ENCODE results near the gene DNAJB4.

Gene DNAJB4

GRCh38 chr1:78036450-78036849, 31.7 kb downstream of the DNAJB4 start:
- WGBS, 2 experiments (ENCODE audit: insufficient coverage in 2 of 2): 100% methylated on average over 1 of the region's 5 CpGs
- Histone ChIP-seq H3K4me3 (ENCODE audit: extremely low read depth, insufficient read depth, low read length, poor library complexity, severe bottlenecking) (no peak overlapping the region), H3K36me3 (ENCODE audit: control insufficient read depth, insufficient read depth, low read length) (no peaks in the 10 kb centered on the region), H3K9me3 (ENCODE audit: control insufficient read depth, low read length) (no peaks in the 10 kb centered on the region), H3K27ac (ENCODE audit: low read depth, low read length, severe bottlenecking) (no peak overlapping the region), H3K4me1 (ENCODE audit: control insufficient read depth, insufficient read depth, low read length, poor library complexity, severe bottlenecking) (no peaks in the 10 kb centered on the region)

GRCh38 chr1:78038071-78038470, 33.3 kb downstream of the DNAJB4 start:
- no peak overlapping the region for H3K4me3 ChIP-seq (ENCODE audit: extremely low read depth, insufficient read depth, low read length, poor library complexity, severe bottlenecking)
- H3K4me1 ChIP-seq (ENCODE audit: control insufficient read depth, insufficient read depth, low read length, poor library complexity, severe bottlenecking): no peaks in the 10 kb centered on the region
- H3K36me3 ChIP-seq (ENCODE audit: control insufficient read depth, insufficient read depth, low read length): no peaks in the 10 kb centered on the region
- WGBS, 2 experiments (ENCODE audit: insufficient coverage in 2 of 2): 100% methylated on average over 2 of the region's 2 CpGs; no CpG with 5 or more reads in 1 of the 2 experiments
- no peaks in the 10 kb centered on the region for H3K9me3 ChIP-seq (ENCODE audit: control insufficient read depth, low read length)
- no peak overlapping the region for H3K27ac ChIP-seq (ENCODE audit: low read depth, low read length, severe bottlenecking)

DNA sequence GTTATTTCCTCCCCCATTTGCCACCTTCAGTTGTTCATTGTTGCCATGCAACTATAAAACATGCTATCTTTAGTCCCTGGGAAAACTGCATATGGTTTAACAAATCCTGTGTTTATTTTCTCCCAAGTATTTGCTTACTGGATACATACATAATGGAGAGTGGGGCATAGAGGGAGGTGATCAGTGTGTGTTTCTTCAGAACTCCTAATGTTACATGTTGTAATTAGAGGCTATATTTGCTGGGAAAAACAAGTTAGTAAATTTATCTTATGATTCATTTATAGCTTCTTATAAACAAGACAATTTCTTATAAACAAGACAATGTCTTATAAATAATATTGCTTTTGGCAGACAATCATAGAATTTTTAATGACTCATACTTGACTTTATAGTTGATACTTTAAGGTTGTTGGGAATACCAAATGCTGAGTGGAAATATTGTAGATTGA, 33.8 kb downstream of the DNAJB4 start:
- no peaks in the 10 kb centered on the region for H3K9me3 ChIP-seq (ENCODE audit: control insufficient read depth, low read length)
- no peaks in the 10 kb centered on the region for H3K36me3 ChIP-seq (ENCODE audit: control insufficient read depth, insufficient read depth, low read length)
- no peak overlapping the region for H3K27ac ChIP-seq (ENCODE audit: low read depth, low read length, severe bottlenecking)
- no peaks in the 10 kb centered on the region for H3K4me1 ChIP-seq (ENCODE audit: control insufficient read depth, insufficient read depth, low read length, poor library complexity, severe bottlenecking)
- H3K4me3 ChIP-seq (ENCODE audit: extremely low read depth, insufficient read depth, low read length, poor library complexity, severe bottlenecking): no peak overlapping the region

DNA sequence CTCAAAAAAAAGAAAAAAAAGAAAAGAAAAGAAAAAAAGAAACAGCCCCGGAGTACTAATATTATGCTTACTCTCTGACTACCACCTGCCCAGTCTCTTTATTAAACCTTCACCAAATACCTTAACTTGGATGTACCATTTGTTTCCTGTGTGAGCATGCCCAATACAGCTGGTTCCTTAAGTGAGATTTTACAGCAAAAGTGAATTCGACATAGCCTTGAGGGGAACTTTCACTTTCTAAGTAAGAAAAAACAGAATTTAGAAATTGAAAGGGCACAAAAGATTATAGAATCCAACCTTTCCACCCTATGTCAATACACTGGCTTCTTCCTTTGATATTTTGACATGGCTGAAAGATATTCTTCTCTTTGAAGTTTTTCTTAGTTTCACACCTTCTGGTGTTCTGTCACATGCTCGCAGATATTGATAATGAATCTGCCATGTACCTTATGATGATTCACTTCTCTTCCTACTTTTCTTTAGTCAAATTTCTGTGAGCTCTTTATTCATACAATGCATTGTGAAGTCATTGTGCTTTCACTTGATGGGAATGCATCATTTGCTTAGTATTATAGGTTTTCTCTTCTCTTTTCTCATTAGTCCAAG, 35.8 kb downstream of the DNAJB4 start:
- Histone ChIP-seq H3K4me1 (ENCODE audit: control insufficient read depth, insufficient read depth, low read length, poor library complexity, severe bottlenecking) (no peaks in the 10 kb centered on the region), H3K27ac (ENCODE audit: low read depth, low read length, severe bottlenecking) (no peak overlapping the region), H3K4me3 (ENCODE audit: extremely low read depth, insufficient read depth, low read length, poor library complexity, severe bottlenecking) (no peak overlapping the region), H3K36me3 (ENCODE audit: control insufficient read depth, insufficient read depth, low read length) (no peaks in the 10 kb centered on the region), H3K9me3 (ENCODE audit: control insufficient read depth, low read length) (no peaks in the 10 kb centered on the region)
- 90% methylated on average over 2 of the region's 3 CpGs; no CpG with 5 or more reads in 1 of the 2 experiments for WGBS, 2 experiments (ENCODE audit: insufficient coverage in 2 of 2)

- Histone ChIP-seq H3K4me3 (ENCODE audit: extremely low read depth, insufficient read depth, low read length, poor library complexity, severe bottlenecking) (no peak overlapping the region), H3K9me3 (ENCODE audit: control insufficient read depth, low read length) (no peaks in the 10 kb centered on the region), H3K4me1 (ENCODE audit: control insufficient read depth, insufficient read depth, low read length, poor library complexity, severe bottlenecking) (no peaks in the 10 kb centered on the region), H3K27ac (ENCODE audit: low read depth, low read length, severe bottlenecking) (no peak overlapping the region), H3K36me3 (ENCODE audit: control insufficient read depth, insufficient read depth, low read length) (no peaks in the 10 kb centered on the region)
- WGBS, 2 experiments (ENCODE audit: insufficient coverage in 2 of 2): 83 to 86% methylated on average over 3 of the region's 3 CpGs
Measured at GRCh38 chr1:78043436-78043835, 38.7 kb downstream of the DNAJB4 start.

DNA sequence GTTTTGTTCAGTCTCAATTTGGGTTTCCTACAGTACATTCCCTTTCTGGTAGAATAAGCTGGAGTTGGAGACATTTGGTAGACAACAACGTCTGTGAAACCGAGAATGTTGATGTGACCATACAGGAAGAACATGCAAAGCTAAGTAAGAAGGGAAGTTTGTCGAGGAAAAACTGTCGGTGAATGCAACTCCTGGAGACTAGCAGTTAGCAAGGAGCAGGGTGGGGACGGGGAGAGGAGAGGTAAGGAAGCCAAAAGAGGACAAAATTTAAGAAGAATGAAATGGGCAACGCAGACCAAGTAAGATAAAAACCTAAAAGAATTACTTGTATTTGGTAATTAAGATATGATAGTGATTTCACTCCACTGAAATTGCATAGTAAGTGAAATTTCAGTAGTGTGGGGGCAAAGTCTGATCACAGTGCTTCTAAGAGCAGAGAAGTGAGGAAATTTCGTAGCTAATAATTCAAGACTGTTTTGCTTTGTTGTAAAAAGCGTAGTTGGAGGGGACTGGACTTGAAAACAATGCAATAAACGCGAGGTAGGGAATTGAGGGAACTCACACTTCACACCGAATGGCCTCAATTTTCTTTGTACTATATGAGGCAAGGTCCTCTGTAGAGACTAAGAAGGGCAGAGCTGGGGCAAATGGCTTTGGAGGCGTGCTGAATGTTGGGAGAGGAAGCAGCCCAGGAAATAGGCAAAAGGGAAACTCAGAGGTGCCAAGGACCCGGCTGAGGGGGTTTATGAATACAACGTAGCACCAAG, 40.2 kb downstream of the DNAJB4 start:
- no peaks in the 10 kb centered on the region for H3K36me3 ChIP-seq (ENCODE audit: control insufficient read depth, insufficient read depth, low read length)
- H3K4me1 ChIP-seq (ENCODE audit: control insufficient read depth, insufficient read depth, low read length, poor library complexity, severe bottlenecking): no peaks in the 10 kb centered on the region
- H3K27ac ChIP-seq (ENCODE audit: low read depth, low read length, severe bottlenecking): no peak overlapping the region
- H3K9me3 ChIP-seq (ENCODE audit: control insufficient read depth, low read length): no peaks in the 10 kb centered on the region
- H3K4me3 ChIP-seq (ENCODE audit: extremely low read depth, insufficient read depth, low read length, poor library complexity, severe bottlenecking): no peak overlapping the region
- WGBS, 2 experiments (ENCODE audit: insufficient coverage in 2 of 2): 79% methylated on average over 9 to 10 of the region's 14 CpGs

- H3K4me3 ChIP-seq (ENCODE audit: extremely low read depth, insufficient read depth, low read length, poor library complexity, severe bottlenecking): peak overlapping the region; percentile 32
- H3K9me3 ChIP-seq (ENCODE audit: control insufficient read depth, low read length): no peaks in the 10 kb centered on the region
- H3K36me3 ChIP-seq (ENCODE audit: control insufficient read depth, insufficient read depth, low read length): no peaks in the 10 kb centered on the region
- WGBS, 2 experiments (ENCODE audit: insufficient coverage in 2 of 2): 53 to 72% methylated on average over 10 to 18 of the region's 19 CpGs
- no peak overlapping the region for H3K27ac ChIP-seq (ENCODE audit: low read depth, low read length, severe bottlenecking)
- H3K4me1 ChIP-seq (ENCODE audit: control insufficient read depth, insufficient read depth, low read length, poor library complexity, severe bottlenecking): no peaks in the 10 kb centered on the region
Measured at GRCh38 chr1:78045563-78045925, 40.8 kb downstream of the DNAJB4 start.

GRCh38 chr1:78045926-78046778, 41.4 kb downstream of the DNAJB4 start, which contains the start of gene GIPC2:
TSS of gene GIPC2 (plus strand) at chr1:78045966. CDS start at chr1:78046095, 129 bp downstream.
- H3K4me3 ChIP-seq (ENCODE audit: extremely low read depth, insufficient read depth, low read length, poor library complexity, severe bottlenecking): peak within 1 kb of the TSS; percentile 32
- no peaks in the 10 kb centered on the region for H3K36me3 ChIP-seq (ENCODE audit: control insufficient read depth, insufficient read depth, low read length)
- H3K4me1 ChIP-seq (ENCODE audit: control insufficient read depth, insufficient read depth, low read length, poor library complexity, severe bottlenecking): no peaks in the 10 kb centered on the region
- no peaks in the 10 kb centered on the region for H3K9me3 ChIP-seq (ENCODE audit: control insufficient read depth, low read length)
- 0 to 1% methylated on average over 66 of the region's 85 CpGs for WGBS, 2 experiments (ENCODE audit: insufficient coverage in 2 of 2)
- no peak within 1 kb of the TSS for H3K27ac ChIP-seq (ENCODE audit: low read depth, low read length, severe bottlenecking)

DNA sequence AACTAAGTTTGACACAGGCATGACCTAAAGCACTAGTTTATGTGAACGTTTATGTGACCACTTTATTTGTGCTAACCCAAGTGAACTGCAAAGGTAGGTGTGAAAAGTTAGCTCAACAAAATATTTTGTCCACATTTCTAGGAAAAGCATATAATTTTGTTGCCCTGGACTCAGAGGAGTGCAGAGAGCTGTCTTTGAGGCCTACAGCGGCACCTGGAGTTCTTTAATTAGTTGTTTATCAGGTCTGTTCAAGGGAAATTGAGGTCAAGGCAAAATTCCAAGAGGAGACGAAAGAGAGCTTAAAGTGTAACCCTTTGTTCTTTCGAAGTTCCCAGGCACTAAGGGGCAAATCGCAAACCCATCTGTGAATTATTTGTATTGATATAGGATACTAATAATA, 42.4 kb downstream of the DNAJB4 start:
- 89 to 92% methylated on average over 1 to 2 of the region's 5 CpGs for WGBS, 2 experiments (ENCODE audit: insufficient coverage in 2 of 2)
- Histone ChIP-seq H3K9me3 (ENCODE audit: control insufficient read depth, low read length) (no peaks in the 10 kb centered on the region), H3K4me3 (ENCODE audit: extremely low read depth, insufficient read depth, low read length, poor library complexity, severe bottlenecking) (no peak overlapping the region), H3K36me3 (ENCODE audit: control insufficient read depth, insufficient read depth, low read length) (no peaks in the 10 kb centered on the region), H3K4me1 (ENCODE audit: control insufficient read depth, insufficient read depth, low read length, poor library complexity, severe bottlenecking) (no peaks in the 10 kb centered on the region), H3K27ac (ENCODE audit: low read depth, low read length, severe bottlenecking) (no peak overlapping the region)

DNA sequence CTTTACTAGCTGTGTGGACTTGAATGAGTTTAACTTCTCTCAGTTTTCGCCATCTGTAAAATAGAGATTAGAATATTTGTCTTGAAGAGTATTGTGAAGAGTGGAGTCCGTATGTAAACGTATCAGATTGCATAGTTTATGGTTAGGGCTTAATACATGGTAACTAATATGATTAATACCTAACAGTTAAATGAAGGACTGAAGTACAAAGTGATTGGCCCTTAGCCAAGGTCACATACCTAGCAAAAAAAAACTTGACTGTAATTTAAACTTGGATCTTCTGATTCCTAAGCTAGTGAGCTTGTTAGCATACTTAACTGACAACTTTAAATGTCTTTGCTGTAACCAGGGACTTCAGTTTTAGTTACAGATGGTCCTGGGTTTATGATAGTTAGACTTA, 42.9 kb downstream of the DNAJB4 start:
- H3K36me3 ChIP-seq (ENCODE audit: control insufficient read depth, insufficient read depth, low read length): no peaks in the 10 kb centered on the region
- H3K4me1 ChIP-seq (ENCODE audit: control insufficient read depth, insufficient read depth, low read length, poor library complexity, severe bottlenecking): no peaks in the 10 kb centered on the region
- H3K27ac ChIP-seq (ENCODE audit: low read depth, low read length, severe bottlenecking): no peak overlapping the region
- H3K4me3 ChIP-seq (ENCODE audit: extremely low read depth, insufficient read depth, low read length, poor library complexity, severe bottlenecking): no peak overlapping the region
- WGBS, 2 experiments (ENCODE audit: insufficient coverage in 2 of 2): 90% methylated on average over 2 of the region's 3 CpGs; no CpG with 5 or more reads in 1 of the 2 experiments
- no peaks in the 10 kb centered on the region for H3K9me3 ChIP-seq (ENCODE audit: control insufficient read depth, low read length)

All from mesodermal cell (in vitro differentiated cells).